MCF 10A (cell line): ENCODE results near the gene VILL. TPM values are rescaled to one million over a fixed set of nuclear protein-coding genes. Genes with fewer than 3 reads are reported as not detected.

Experiments used
- BruUV-seq: library from RNA; stranded (reverse); fragments of 400-500 nt; replicated peaks from 2 replicates; lab custom pipeline; 2021; lab: Mats Ljungman, UMichigan
- CTCF ChIA-PET: fragments of 300-600 bp; sonication (Branson Sonifier 250); formaldehyde crosslinking; extraction: SDS; loops from one replicate; lab custom pipeline; 2021; ENCODE audit warnings: antibody characterized with exemption, inconsistent platforms; lab: Yijun Ruan, JAX
- POLR2A ChIA-PET: fragments of 300-600, 350-650 bp; sonication (Branson Sonifier 250); formaldehyde crosslinking; extraction: SDS; loops from one replicate; lab custom pipeline; 2020; ENCODE audit warnings: antibody characterized with exemption, inconsistent platforms; lab: Yijun Ruan, JAX
- DNase-seq: peaks from one replicate; pipeline ENCODE4 v3.0.0-alpha.2; 2018; ENCODE audit not compliant: unreplicated experiment
- H3K27ac Mint-ChIP-seq: one replicate; pipeline ENCODE4 v1.8.0; 2022; ENCODE audit warnings: mild to moderate bottlenecking, low read depth, mixed read lengths; ENCODE audit not compliant: unreplicated experiment
- H3K27me3 Mint-ChIP-seq: one replicate; pipeline ENCODE4 v1.8.0; 2022; ENCODE audit warnings: mixed read lengths; ENCODE audit not compliant: insufficient read depth, unreplicated experiment
- H3K36me3 Mint-ChIP-seq: one replicate; pipeline ENCODE4 v1.8.0; 2022; ENCODE audit warnings: mild to moderate bottlenecking, moderate library complexity, mixed read lengths; ENCODE audit not compliant: insufficient read depth, unreplicated experiment
- H3K4me1 Mint-ChIP-seq: one replicate; pipeline ENCODE4 v1.8.0; 2022; ENCODE audit warnings: mixed read lengths; ENCODE audit not compliant: insufficient read depth, unreplicated experiment
- H3K4me3 Mint-ChIP-seq: one replicate; pipeline ENCODE4 v1.8.0; 2022; ENCODE audit warnings: mild to moderate bottlenecking, moderate library complexity, mixed read lengths; ENCODE audit not compliant: unreplicated experiment
- H3K9me3 Mint-ChIP-seq: one replicate; pipeline ENCODE4 v1.8.0; 2022; ENCODE audit warnings: mixed read lengths; ENCODE audit not compliant: unreplicated experiment
- intact Hi-C: fragments of 100-400 bp; cut with micrococcal nuclease; formaldehyde crosslinking; loops from 2 replicates; pipeline ENCODE4 v1.14.1; 2022
- total RNA-seq: library from RNA; stranded (reverse); gene quantifications from 2 replicates; pipeline ENCODE4 v1.2.3, GENCODE V29; 2022
- TF ChIP-seq, protein P1 (sequence below): fragments of 200-600 bp; IDR thresholded peaks from one replicate; pipeline ENCODE4 v1.8.0; 2022; ENCODE audit warnings: antibody characterized with exemption, mild to moderate bottlenecking; ENCODE audit not compliant: unreplicated experiment

Gene VILL
- total RNA-seq, 1 experiment from 2014 or later: not detected

DNA sequence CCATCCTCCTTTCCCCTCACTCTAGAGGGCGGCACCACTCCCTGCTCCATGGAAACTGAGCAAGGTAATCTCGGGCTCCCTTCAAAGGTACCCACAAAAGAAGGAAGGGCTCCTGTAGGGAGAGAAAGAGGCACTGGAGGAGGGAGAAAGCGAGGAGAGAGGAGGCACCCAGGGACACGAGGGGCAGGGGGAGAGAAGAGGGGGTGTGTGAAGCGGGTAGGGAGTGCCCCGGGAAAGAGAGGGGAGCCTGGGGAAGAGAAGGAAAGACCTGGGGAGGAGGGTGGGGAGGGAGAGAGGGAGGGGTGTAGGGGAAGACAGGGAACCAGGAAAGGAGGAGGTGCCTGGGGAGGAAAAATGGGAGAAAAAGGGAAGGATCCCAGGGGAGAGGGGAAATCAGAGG, 523 bp downstream of the VILL start:
- H3K36me3 Mint-ChIP-seq: no peaks in the 10 kb centered on the region
- no TSS peak for BruUV-seq
- CTCF ChIA-PET: no interaction called here
- H3K9me3 Mint-ChIP-seq: no peaks in the 10 kb centered on the region
- no peak for DNase-seq
- no peaks in the 10 kb centered on the region for H3K27me3 Mint-ChIP-seq
- POLR2A ChIA-PET: interaction anchor here (0.6 kb wide), 1 partner anchor 1463 kb away, joined by 3 read pairs; no protein-coding TSS in a partner anchor
- no peak overlapping the region for H3K27ac Mint-ChIP-seq
- TF ChIP-seq, protein P1, sequence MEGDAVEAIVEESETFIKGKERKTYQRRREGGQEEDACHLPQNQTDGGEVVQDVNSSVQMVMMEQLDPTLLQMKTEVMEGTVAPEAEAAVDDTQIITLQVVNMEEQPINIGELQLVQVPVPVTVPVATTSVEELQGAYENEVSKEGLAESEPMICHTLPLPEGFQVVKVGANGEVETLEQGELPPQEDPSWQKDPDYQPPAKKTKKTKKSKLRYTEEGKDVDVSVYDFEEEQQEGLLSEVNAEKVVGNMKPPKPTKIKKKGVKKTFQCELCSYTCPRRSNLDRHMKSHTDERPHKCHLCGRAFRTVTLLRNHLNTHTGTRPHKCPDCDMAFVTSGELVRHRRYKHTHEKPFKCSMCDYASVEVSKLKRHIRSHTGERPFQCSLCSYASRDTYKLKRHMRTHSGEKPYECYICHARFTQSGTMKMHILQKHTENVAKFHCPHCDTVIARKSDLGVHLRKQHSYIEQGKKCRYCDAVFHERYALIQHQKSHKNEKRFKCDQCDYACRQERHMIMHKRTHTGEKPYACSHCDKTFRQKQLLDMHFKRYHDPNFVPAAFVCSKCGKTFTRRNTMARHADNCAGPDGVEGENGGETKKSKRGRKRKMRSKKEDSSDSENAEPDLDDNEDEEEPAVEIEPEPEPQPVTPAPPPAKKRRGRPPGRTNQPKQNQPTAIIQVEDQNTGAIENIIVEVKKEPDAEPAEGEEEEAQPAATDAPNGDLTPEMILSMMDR: no peak
- peaks cover 13% of the 10 kb centered on the region for H3K4me1 Mint-ChIP-seq
- intact Hi-C loops: no loop called here
- H3K4me3 Mint-ChIP-seq: no peak overlapping the region

DNA sequence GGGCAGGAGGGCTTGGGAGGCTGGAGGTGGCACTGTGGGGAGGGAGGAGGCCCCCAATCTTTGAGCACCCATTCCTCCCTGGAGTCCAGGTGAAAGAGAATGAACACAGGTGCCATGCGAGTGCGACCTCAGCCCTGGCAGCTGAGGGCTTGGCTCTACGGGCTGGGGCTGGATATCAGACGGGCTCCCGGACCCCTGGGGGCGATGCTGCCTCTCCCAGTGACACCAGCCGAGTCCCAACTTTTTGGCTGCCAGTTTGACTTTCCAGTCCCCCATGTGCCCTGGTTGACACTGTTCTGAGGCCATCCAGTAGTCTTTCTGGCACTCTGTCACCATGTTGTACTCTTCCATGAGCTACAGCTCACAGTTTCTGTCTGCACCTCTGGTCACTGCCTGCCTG, 1.2 kb downstream of the VILL start:
- no peak overlapping the region for H3K27ac Mint-ChIP-seq

DNA sequence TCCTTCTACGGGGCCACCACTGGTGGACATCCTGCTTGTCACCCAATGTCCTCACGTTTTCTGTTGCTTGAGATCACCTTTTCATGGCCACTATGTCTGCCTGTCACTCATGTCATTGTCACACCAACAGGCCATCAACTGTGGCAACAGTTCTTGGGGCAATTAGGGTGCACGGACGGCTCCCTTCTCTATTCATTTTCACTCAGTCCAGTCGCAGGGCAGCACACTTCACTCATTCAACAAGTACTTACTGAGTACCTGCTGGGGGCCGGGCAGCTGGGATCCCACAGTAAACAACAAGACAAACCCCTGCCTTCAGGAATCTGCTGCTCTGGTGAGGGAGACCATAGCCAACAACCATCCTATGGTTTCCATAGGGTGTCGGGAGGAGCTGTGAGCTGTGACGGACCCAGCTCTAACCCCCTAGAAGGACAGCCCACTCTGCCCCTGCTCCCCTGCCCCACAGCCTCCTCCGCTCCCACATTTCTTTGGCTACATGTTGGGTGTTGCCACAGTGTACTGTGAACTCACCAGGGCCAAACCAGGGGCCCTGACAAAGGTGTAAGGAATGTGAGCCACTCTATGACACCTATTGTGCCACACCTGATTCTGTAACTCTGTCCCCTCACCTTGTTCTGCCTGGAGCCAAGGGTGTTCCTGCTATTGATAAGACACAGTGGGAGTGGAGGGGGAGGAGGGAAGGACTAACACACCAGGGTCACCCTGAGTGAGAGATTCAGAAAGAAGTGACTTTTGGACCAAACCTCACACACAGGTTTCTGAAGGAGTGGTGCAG, 1.9 kb downstream of the VILL start:
- H3K4me1 Mint-ChIP-seq: peaks cover 19% of the 10 kb centered on the region
- H3K9me3 Mint-ChIP-seq: no peaks in the 10 kb centered on the region
- ChIA-PET CTCF (interaction anchor here (1.2 kb wide), 1 partner anchor 17 kb away, joined by 4 read pairs; no protein-coding TSS in a partner anchor), POLR2A (interaction anchor here (0.6 to 0.7 kb wide), 2 partner anchors 23 to 173 kb away, joined by 3 to 5 read pairs; no protein-coding TSS in a partner anchor)
- no TSS peak for BruUV-seq
- H3K27me3 Mint-ChIP-seq: no peaks in the 10 kb centered on the region
- H3K36me3 Mint-ChIP-seq: no peaks in the 10 kb centered on the region
- DNase-seq: no peak
- no peak overlapping the region for H3K4me3 Mint-ChIP-seq
- H3K27ac Mint-ChIP-seq: no peak overlapping the region
- intact Hi-C loops: no loop called here
- TF ChIP-seq, protein P1: no peak

More for the DNA sequence above, 1.2 kb downstream of the VILL start:
- H3K27me3 Mint-ChIP-seq: no peaks in the 10 kb centered on the region
- ChIA-PET CTCF (interaction anchor here (1.2 kb wide), 1 partner anchor 16 kb away, joined by 4 read pairs; no protein-coding TSS in a partner anchor), POLR2A (interaction anchor here (0.6 to 0.7 kb wide), 3 partner anchors 22 to 1462 kb away, joined by 3 to 5 read pairs (median 3); no protein-coding TSS in a partner anchor)
- TF ChIP-seq, protein P1: no peak
- BruUV-seq: no TSS peak
- no peak for DNase-seq
- peaks cover 17% of the 10 kb centered on the region for H3K4me1 Mint-ChIP-seq
- no peaks in the 10 kb centered on the region for H3K9me3 Mint-ChIP-seq
- H3K4me3 Mint-ChIP-seq: no peak overlapping the region
- no peaks in the 10 kb centered on the region for H3K36me3 Mint-ChIP-seq
- intact Hi-C loops: no loop called here

DNA sequence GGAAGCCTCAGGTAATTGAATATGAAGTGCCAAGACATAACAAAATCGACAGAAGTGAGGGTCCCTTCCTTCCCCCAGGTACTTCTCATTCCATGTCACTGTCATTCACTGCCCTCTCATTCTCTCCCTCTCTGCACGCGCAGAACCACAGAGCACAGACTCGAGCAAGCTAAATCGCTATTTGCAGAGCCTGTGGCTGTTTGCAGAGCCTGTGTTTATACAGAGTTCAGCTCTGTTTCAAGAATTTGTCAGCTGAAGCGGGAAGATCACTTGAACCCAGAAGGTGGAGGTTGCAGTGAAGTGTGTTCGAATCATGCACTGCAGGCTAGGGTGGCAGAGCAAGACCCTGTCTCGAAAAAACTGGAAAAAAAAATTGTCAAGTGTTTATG, 2.5 kb downstream of the VILL start:
- Mint-ChIP-seq H3K4me1 (peaks cover 19% of the 10 kb centered on the region), H3K36me3 (no peaks in the 10 kb centered on the region), H3K27ac (no peak overlapping the region), H3K4me3 (no peak overlapping the region), H3K27me3 (no peaks in the 10 kb centered on the region), H3K9me3 (no peaks in the 10 kb centered on the region)
- BruUV-seq: no TSS peak
- CTCF ChIA-PET: interaction anchor here (0.7 to 1.2 kb wide), 2 partner anchors 10 to 18 kb away, joined by 3 to 4 read pairs; no protein-coding TSS in a partner anchor
- no peak for DNase-seq
- intact Hi-C loops: no loop called here
- POLR2A ChIA-PET: no interaction called here
- TF ChIP-seq, protein P1: no peak
